Hypothalamus (tissue), 51 donors: ENCODE measurements around the gene CDK8.
A peak's percentile ranks its signal among the peaks of the same experiment; 100 is the strongest.

ENCODE experiments used
- DNase-seq, 51 donors: peaks; one replicate each; lab custom pipeline; 2025; lab: John Stamatoyannopoulos, UW

Gene CDK8

GRCh38 chr13:26253787-26254582 lies at the start of gene CDK8:
TSS of gene CDK8 (plus strand) at chr13:26254129. CDS start at chr13:26254642, 513 bp downstream.
- peak; percentile 46 to 98 (median 92) for DNase-seq

GRCh38 chr13:26208287-26208686 lies 45.6 kb upstream of the CDK8 start:
- no peak for DNase-seq

- no peak for DNase-seq
Observed at GRCh38 chr13:26213345-26213744, 40.6 kb upstream of the CDK8 start.

- no peak for DNase-seq
Observed at GRCh38 chr13:26213982-26214381, 39.9 kb upstream of the CDK8 start.

- no peak for DNase-seq
Observed at GRCh38 chr13:26216042-26216441, 37.9 kb upstream of the CDK8 start.

GRCh38 chr13:26219726-26220125 lies 34.2 kb upstream of the CDK8 start:
- DNase-seq = no peak

- no peak for DNase-seq
Observed at GRCh38 chr13:26220575-26220974, 33.4 kb upstream of the CDK8 start.

GRCh38 chr13:26221399-26221720 lies 32.6 kb upstream of the CDK8 start:
- no peak for DNase-seq

- DNase-seq = peak; percentile 65 to 96 (median 85)
Observed at GRCh38 chr13:26221721-26222519, 32.0 kb upstream of the CDK8 start, which contains the start of gene RNF6. TSS of gene RNF6 (minus strand) at chr13:26222314. CDS start at chr13:26219649, 2,665 bp downstream.

- peak in 3 of 51 donors; percentile 45 to 78 (median 53) for DNase-seq
Observed at GRCh38 chr13:26222520-26223046, 31.3 kb upstream of the CDK8 start.

GRCh38 chr13:26225896-26226617 lies 27.9 kb upstream of the CDK8 start:
- no peak for DNase-seq

- no peak for DNase-seq
Observed at GRCh38 chr13:26227166-26227971, 26.6 kb upstream of the CDK8 start.

GRCh38 chr13:26228096-26228495 lies 25.8 kb upstream of the CDK8 start:
- peak in 2 of 51 donors; percentile 3 to 5 for DNase-seq

GRCh38 chr13:26229080-26229615 lies 24.8 kb upstream of the CDK8 start:
- no peak for DNase-seq

GRCh38 chr13:26230703-26231102 lies 23.2 kb upstream of the CDK8 start:
- no peak for DNase-seq

GRCh38 chr13:26236296-26236695 lies 17.6 kb upstream of the CDK8 start:
- no peak for DNase-seq

GRCh38 chr13:26246154-26246553 lies 7.8 kb upstream of the CDK8 start:
- DNase-seq = no peak

GRCh38 chr13:26247011-26247410 lies 6.9 kb upstream of the CDK8 start:
- no peak for DNase-seq

GRCh38 chr13:26247608-26248007 lies 6.3 kb upstream of the CDK8 start:
- no peak for DNase-seq

GRCh38 chr13:26249551-26249950 lies 4.4 kb upstream of the CDK8 start:
- DNase-seq = no peak
